HepG2 (cell line): ENCODE measurements around the gene COMMD10.

Experiments
- CREM ChIP-seq, 2 experiments: sonication (generic) in 1 of 2; formaldehyde crosslinking in 1 of 2; IDR thresholded peaks; 2 replicates each; pipeline versions ENCODE4 v1.4.0 to v1.6.1; 2016 to 2020; ENCODE audit warnings: antibody characterized with exemption in 1 of 2, mild to moderate bottlenecking in 1 of 2, missing genetic modification reagents in 1 of 2
- MNT ChIP-seq: fragments of 450-650 bp; IDR thresholded peaks from 2 replicates; pipeline ENCODE4 v1.6.1; 2016
- MYC ChIP-seq: sonication (generic); formaldehyde crosslinking; IDR thresholded peaks from 2 replicates; pipeline ENCODE4 v1.9.0; 2021; ENCODE audit warnings: missing genetic modification reagents, borderline replicate concordance
- POLR2A ChIP-seq, 2 experiments: IDR thresholded peaks; 2 replicates each; pipeline ENCODE4 v1.6.1; 2011; ENCODE audit warnings: low read depth in 2 of 2, low read length in 2 of 2, mild to moderate bottlenecking in 1 of 2, moderate library complexity in 1 of 2; ENCODE audit not compliant: insufficient read depth in 1 of 2
- ZNF670 ChIP-seq: sonication (generic); formaldehyde crosslinking; IDR thresholded peaks from 2 replicates; pipeline ENCODE4 v1.8.0; 2022; ENCODE audit warnings: mild to moderate bottlenecking, missing genetic modification reagents, borderline replicate concordance

DNA sequence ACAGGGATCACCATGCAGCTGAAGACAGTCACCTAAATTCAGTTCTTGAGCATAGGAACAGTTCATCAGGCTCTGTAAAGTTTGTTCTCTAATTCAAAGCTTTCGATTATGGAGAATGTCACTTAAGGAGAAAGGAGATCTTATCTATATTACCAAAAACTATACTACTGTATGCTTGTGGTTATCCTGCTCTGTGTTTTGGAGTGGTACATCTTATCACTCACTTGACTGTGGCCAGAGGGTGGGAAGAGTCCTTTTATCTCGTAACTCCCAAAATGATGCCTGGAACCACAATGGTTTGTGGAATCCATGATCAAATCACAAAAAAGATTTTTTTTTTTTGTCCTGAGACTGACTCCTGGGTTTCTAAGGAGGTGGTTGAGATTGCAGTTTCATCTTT lies 230.7 kb downstream of the COMMD10 start:
- TF ChIP-seq ZNF670 (CRISPR knock-in tag) (no peak), POLR2A (IDR thresholded peaks at IDR 0.05; ENCODE audit: insufficient read depth in 1 of 2, low read depth in 2 of 2, low read length in 2 of 2) (no peak), MNT (no peak), MYC (no peak), CREM (IDR thresholded peaks at IDR 0.05) (no peak), CREM (CRISPR knock-in tag; IDR thresholded peaks at IDR 0.05) (no peak)
